HG03135 (cell line): ENCODE results near the gene TSTD2.
"Not testable (repeated sequence)": the region's sequence is repeated elsewhere in the genome, so short reads cannot be mapped to it uniquely, and the experiment has no call there.

ENCODE experiments used
- ATAC-seq: cut with Tn5 transposase; IDR thresholded peaks from one replicate; pipeline ENCODE4 v1.9.1; 2021; ENCODE audit warnings: mild to moderate bottlenecking, moderate library complexity; ENCODE audit not compliant: unreplicated experiment

Gene TSTD2

DNA sequence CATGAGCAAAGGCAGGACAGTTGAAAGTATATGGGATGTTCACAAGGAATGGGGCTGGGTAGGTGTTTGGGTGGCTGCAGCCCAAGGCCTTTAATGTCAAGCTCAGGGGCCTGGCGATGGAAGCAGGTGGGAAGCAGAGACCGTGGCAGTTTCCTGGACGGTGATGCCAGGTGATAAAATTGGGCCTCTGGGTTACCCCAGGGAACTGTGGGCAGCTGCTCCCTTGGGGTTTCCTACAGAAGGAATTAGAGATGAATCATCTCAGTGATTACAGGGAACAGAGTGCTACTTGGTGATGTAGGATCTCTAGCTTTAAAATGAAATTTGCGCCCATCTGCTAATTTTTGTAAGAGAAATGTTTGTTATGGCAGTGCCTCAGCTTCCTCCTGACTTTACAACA is 39.2 kb downstream of the TSTD2 start:
- ATAC-seq, result no peak

DNA sequence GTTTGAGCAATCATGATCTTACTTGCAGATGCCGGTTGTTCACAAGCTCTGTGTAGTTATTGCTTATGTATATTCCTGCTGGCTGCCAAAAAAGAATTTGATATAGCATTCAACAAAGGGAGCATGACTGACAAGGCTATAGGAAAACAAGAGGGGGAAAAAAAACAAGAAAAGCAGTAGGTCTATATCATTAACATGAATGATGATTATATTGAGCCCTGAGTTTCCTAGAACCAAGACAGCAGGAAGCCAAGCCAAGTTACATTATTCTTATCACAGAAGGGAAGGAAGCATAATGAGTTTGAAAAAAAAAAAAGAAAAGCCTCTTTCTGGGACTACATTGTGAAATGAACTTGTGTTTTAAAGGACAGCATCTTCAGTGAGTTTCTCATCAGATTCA is 41.0 kb downstream of the TSTD2 start:
- ATAC-seq, result no peak

DNA sequence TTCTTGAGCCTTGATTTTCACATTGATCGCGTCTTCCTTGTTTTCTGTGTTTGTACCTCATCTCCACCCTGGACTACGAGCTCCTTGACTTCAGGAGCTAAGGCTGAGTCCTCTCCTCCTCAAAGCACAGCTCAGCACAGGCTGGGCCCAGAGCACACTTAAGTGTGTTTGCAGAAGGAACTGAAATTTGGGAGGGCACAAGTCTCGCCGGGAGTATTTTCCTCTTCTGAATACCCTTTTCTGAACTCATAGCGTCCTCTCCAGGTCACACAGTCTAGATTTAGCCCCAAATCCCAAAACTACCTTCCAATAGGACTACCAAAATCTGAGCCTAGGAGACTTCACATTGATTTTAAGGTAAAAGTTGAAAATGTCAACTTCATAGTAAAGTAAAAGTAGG is 41.6 kb downstream of the TSTD2 start:
- no peak for ATAC-seq

DNA sequence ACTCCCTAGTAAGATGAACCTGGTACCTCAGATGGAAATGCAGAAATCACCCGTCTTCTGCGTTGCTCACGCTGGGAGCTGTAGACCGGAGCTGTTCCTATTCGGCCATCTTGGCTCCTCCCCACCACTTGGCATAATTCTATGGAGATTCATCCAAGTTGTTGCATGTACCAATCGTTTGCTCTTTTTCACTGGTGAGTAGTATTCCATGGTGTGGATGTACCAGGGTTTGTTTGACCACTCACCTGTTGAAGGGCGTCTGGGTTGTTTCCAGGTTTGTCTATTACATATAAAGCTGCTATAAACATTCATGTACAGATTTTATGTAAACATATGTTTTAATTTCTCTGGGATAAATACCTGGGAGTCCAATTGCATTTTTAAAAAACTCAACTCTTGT is 46.3 kb downstream of the TSTD2 start:
- ATAC-seq, result not testable (repeated sequence)

DNA sequence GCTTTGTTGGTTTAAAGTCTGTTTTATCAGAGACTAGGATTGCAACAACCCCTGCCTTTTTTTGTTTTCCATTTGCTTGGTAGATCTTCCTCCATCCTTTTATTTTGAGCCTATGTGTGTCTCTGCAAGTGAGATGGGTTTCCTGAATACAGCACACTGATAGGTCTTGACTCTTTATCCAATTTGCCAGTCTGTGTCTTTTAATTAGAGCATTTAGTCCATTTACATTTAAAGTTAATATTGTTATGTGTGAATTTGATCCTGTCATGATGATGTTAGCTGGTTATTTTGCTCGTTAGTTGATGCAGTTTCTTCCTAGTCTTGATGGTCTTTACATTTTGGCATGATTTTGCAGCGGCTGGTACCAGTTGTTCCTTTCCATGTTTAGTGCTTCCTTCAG is 48.4 kb downstream of the TSTD2 start:
- not testable (repeated sequence) for ATAC-seq

DNA sequence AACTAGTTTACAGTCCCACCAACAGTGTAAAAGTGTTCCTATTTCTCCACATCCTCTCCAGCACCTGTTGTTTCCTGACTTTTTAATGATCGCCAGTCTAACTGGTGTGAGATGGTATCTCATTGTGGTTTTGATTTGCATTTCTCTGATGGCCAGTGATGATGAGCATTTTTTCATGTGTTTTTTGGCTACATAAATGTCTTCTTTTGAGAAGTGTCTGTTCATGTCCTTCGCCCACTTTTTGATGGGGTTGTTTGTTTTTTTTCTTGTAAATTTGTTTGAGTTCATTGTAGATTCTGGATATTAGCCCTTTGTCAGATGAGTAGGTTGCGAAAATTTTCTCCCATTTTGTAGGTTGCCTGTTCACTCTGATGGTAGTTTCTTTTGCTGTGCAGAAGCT is 51.6 kb downstream of the TSTD2 start:
- ATAC-seq, result not testable (repeated sequence)

DNA sequence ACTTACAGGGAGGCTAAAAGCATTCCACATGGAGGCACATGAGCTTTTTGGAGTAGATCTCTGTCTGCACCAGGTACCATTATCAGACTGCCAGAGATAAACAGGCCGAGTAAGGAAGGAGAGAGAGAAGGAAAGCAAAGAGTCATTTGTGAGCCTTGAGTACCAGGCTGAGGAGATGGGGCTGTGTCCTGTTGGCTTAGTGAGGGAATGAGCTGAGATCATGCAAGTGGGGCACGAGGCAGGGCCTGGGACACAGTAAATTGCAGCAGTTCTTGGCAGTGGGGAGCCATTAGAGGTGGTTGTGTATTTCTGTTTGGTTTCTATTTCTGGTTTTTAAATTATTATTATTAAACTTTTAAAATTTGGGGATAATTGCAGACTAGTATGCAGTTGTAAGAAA is 53.3 kb downstream of the TSTD2 start:
- ATAC-seq, result no peak

- ATAC-seq, result no peak
These were observed 54.3 kb downstream of the TSTD2 start for GRCh38 chr9:97578846-97579245.

DNA sequence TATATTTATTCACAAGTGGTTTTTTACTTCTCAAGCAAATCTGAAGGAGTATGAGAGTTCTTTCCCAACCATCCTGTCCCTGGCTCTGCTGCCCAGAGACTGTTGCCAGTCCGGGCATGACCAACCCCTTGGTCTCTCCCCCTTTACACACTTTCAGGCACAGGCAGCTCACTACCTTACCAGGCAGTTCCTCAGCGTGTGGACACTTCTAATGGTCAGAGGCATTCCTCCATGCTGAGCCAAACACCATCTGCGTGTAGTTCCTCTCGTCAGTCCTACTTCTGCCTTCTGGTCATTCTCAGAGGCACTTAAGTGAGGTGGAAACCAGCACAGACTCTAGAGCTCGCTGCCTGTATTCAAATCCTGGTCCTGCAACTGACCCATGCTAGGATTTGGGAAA is 56.1 kb downstream of the TSTD2 start:
- ATAC-seq, result no peak

DNA sequence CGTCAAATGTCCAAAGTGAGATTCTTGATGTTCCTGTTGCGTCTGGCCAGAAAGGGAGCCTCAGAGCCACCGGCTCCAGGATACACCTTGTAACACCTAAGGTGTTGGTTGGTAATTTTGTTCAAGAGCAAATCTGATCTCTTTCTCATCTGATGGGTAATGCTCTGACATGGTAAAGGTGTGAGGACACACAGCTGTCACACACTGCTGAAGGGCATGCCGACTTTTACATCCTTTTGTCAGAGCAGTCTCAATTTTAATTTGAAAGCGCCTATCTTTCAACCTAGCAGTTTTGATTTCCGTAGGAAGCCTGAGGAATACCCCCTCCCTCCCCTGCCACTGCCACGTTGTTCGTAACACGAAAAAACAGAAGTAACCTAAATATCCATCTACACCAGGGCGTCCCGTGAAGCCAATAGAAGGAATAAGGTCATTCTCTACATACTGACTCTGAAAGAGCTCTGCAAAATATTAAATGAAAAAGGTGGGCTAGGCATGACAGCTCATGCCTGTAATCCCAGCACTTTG is 57.4 kb downstream of the TSTD2 start:
- ATAC-seq, result no peak

GRCh38 chr9:97574921-97575672 is 58.1 kb downstream of the TSTD2 start:
- not testable (repeated sequence) for ATAC-seq

DNA sequence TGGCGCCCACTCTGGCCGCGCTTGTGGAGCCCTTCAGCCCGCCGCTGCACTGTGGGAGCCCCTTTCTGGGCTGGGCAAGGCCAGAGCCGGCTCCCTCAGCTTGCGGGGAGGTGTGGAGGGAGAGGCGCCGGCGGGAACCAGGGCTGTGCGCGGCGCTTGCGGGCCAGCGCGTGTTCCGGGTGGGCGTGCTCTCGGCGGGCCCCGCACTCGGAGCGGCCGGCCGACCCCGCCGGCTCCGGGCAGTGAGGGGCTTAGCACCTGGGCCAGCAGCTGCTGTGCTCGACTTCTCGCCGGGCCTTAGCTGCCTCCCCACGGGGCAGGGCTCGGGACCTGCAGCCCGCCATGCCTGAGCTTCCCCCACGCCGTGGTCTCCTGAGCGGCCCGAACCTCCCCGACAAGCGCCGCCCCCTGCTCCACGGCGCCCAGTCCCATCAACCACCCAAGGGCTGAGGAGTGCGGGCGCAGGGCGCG is 59.0 kb downstream of the TSTD2 start:
- ATAC-seq, result not testable (repeated sequence)

DNA sequence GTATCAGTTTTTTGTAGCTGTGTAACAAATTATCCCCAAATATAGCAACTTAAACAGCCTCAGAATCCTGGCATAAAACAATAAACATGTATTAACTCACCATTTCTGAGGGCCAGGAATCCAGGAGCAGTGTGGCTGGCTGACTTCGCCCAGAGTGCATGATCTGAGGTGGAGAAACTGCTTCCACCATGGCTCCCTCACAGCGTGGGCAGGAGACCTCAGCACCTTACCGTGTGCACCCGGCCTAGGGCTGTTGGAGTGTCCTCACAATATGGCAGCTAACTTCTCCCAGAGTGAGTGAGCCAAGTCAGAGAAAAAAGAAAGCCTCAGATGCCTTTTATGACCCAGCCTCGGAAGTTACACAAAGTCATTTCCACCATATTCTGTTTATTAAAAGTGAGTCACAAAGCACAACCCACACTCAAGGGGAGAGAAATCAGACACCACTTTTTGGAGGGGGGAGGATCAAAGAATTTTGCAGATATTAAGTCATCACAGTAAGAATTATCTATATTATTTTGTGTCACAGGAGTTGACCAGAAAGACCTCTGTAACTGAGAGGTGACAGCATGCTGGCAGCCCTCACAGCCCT is 59.6 kb downstream of the TSTD2 start:
- no peak for ATAC-seq

GRCh38 chr9:97572892-97573365 is 60.2 kb downstream of the TSTD2 start:
- no peak for ATAC-seq

- ATAC-seq, result no peak
These were observed 60.8 kb downstream of the TSTD2 start for GRCh38 chr9:97572196-97572891.

- ATAC-seq, result no peak
These were observed 61.5 kb downstream of the TSTD2 start for GRCh38 chr9:97571664-97572063.

DNA sequence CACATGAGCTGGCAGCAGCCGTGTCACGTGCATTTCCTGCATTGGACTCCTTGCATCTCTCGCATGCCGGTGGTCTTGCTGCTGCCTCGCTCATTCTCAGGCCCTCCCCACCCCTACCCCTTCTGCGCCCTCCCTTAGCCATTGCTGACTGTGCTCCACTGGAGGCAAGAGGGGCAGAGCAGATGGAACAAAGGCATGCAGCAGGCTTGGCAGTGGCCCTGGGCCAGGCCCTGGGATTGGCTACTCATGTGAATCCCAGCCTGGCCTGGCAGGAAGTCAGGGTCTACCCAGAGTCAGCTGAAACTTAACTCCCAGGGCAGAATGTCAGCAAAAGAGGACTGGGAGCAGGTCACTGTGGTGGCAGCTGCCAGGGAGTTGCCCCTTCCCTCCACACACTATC is 62.3 kb downstream of the TSTD2 start:
- ATAC-seq, result no peak

GRCh38 chr9:97568461-97569275 is 64.5 kb downstream of the TSTD2 start:
- ATAC-seq, result no peak

DNA sequence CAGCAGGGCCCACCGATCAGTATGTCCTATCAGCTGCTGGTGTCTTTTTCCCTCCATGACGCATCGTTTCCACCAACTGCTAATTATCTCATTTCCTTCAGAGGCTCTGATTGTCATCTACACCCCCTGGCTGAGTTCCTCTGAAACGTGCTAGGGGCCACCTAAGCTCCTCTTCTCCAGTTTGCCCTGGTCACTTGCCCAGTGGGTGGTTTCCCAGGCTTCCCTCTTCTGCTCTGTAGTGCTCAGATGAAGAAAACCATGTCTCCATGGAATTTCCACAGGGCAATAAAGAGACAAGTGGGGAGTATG is 65.3 kb downstream of the TSTD2 start:
- no peak for ATAC-seq

DNA sequence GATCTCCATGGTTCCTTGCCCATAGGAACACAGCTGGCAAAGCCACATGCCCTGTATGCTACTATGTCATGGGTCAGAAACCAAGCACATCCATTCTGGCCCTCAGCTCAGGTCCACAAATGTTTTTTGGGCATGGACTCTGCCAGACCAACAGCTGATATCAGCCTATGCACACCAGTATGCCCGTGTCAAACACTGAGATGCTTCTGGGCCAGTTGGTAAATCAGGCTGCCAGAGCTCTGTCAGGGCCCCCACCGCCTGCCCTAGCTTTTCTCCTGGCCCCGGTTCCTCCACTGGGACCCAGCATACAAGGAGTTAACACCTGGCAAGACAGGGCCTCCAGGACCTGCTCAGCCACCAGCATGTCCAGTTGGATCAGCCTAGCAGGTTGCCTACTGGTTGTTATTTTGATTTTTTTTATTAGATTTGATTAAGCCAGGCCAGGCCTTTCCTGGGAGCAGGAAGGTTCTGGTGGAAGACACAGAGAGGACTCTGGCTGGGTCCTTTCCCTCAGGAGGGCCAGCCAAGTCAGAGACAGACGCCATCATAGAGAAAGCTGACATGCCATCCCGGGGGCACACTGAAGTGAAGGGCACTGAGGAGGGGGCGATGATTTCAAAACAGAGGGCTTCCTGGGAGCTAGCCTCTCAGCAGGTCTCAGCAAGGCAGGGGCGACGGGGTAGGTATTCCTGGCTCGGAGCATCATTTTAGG is 65.8 kb downstream of the TSTD2 start:
- ATAC-seq, result no peak
